ENCODE results near the gene DNAJC17. TPM values are rescaled to one million over a fixed set of nuclear protein-coding genes. Genes with fewer than 3 reads are reported as not detected.

DNAJC17 gene
- total RNA-seq, 1 experiment from 2014 or later = 39.3 TPM

DNA sequence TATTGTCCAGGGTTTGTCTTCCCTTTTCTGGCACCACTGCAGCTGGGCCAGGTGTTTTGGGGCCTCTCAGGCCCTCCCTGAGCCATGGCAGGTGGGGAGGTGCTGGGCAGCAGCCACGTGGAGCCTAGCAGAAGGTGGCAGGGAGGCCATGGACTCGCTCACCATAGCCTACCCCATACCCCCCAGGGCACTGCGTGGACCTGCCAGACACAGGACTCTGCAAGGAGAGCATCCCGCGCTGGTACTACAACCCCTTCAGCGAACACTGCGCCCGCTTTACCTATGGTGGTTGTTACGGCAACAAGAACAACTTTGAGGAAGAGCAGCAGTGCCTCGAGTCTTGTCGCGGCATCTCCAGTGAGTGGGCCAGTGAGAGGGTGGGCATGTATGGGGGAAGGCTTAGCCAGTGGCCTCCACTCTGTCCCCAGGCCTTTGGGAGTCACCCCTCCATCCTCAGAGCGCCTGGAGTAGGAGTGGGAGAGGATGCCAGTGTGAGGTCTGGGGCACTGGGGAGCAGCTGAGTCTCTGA is 48.5 kb upstream of the DNAJC17 start:
- CTCF ChIA-PET = no interaction called here
- intact Hi-C loops (cut with micrococcal nuclease; ENCODE audit: unreplicated experiment) = no loop called here

DNA sequence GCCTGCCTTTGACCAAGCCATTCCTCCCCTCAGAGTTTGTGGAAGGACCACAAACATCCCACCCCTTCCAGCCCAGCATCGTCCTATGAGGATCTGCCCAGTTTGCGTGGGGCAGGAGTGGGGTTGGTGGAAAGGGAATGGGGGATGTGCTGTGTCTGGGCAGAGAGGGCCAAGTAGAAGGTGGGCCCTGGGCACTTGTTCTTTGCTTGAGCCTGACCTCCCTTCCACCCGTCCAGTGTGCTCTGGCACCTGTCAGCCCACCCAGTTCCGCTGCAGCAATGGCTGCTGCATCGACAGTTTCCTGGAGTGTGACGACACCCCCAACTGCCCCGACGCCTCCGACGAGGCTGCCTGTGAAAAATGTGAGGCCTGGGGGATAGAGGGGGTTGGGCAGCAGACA is 46.9 kb upstream of the DNAJC17 start:
- in situ Hi-C loops (cut with HindIII; ENCODE audit: low pct_unique_long_range_greater_than_20kb, low sequenced_read_pairs) = no loop called here
- no peaks in the 10 kb centered on the region for H3K27me3 ChIP-seq (ENCODE audit: control insufficient read depth, insufficient read depth, low read length)

More for the DNA sequence above, 48.5 kb upstream of the DNAJC17 start:
- TF ChIP-seq TCF7L2 (IDR thresholded peaks at IDR 0.05; ENCODE audit: low read depth, low read length) (no peak), SIN3A (IDR thresholded peaks at IDR 0.05; ENCODE audit: borderline replicate concordance, insufficient read depth, low read depth, low read length) (no peak), POLR2AphosphoS5 (IDR thresholded peaks at IDR 0.05; ENCODE audit: low read depth, low read length) (no peak)
- TF ChIP-seq, protein P1, sequence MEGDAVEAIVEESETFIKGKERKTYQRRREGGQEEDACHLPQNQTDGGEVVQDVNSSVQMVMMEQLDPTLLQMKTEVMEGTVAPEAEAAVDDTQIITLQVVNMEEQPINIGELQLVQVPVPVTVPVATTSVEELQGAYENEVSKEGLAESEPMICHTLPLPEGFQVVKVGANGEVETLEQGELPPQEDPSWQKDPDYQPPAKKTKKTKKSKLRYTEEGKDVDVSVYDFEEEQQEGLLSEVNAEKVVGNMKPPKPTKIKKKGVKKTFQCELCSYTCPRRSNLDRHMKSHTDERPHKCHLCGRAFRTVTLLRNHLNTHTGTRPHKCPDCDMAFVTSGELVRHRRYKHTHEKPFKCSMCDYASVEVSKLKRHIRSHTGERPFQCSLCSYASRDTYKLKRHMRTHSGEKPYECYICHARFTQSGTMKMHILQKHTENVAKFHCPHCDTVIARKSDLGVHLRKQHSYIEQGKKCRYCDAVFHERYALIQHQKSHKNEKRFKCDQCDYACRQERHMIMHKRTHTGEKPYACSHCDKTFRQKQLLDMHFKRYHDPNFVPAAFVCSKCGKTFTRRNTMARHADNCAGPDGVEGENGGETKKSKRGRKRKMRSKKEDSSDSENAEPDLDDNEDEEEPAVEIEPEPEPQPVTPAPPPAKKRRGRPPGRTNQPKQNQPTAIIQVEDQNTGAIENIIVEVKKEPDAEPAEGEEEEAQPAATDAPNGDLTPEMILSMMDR (IDR thresholded peaks at IDR 0.05) = no peak
- TF ChIP-seq, protein P2, sequence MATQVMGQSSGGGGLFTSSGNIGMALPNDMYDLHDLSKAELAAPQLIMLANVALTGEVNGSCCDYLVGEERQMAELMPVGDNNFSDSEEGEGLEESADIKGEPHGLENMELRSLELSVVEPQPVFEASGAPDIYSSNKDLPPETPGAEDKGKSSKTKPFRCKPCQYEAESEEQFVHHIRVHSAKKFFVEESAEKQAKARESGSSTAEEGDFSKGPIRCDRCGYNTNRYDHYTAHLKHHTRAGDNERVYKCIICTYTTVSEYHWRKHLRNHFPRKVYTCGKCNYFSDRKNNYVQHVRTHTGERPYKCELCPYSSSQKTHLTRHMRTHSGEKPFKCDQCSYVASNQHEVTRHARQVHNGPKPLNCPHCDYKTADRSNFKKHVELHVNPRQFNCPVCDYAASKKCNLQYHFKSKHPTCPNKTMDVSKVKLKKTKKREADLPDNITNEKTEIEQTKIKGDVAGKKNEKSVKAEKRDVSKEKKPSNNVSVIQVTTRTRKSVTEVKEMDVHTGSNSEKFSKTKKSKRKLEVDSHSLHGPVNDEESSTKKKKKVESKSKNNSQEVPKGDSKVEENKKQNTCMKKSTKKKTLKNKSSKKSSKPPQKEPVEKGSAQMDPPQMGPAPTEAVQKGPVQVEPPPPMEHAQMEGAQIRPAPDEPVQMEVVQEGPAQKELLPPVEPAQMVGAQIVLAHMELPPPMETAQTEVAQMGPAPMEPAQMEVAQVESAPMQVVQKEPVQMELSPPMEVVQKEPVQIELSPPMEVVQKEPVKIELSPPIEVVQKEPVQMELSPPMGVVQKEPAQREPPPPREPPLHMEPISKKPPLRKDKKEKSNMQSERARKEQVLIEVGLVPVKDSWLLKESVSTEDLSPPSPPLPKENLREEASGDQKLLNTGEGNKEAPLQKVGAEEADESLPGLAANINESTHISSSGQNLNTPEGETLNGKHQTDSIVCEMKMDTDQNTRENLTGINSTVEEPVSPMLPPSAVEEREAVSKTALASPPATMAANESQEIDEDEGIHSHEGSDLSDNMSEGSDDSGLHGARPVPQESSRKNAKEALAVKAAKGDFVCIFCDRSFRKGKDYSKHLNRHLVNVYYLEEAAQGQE (IDR thresholded peaks at IDR 0.05; ENCODE audit: insufficient read depth in 1 of 2, low read depth in 2 of 2, low read length in 1 of 2) = no peak
- Histone ChIP-seq H3K9me3 (ENCODE audit: control insufficient read depth, insufficient read depth, low read depth, low read length) (no peaks in the 10 kb centered on the region), H3K27me3 (ENCODE audit: control insufficient read depth, insufficient read depth, low read length) (no peaks in the 10 kb centered on the region), H3K27ac (ENCODE audit: low read length) (no peak overlapping the region), H3K4me1 (ENCODE audit: control insufficient read depth, insufficient read depth, low read length) (peaks cover 9% of the 10 kb centered on the region; the same call in 1 of the 2 replicates), H3K36me3 (ENCODE audit: control insufficient read depth, insufficient read depth, low read length) (no peaks in the 10 kb centered on the region), H3K4me3 (ENCODE audit: low read depth in 2 of 2, low read length in 2 of 2) (no peak overlapping the region)
- in situ Hi-C loops (cut with HindIII; ENCODE audit: low pct_unique_long_range_greater_than_20kb, low sequenced_read_pairs) = no loop called here
- DNase-seq (ENCODE audit: low read depth, low spot score) (no peak), ATAC-seq (no peak)
- BruUV-seq (replicated peaks) = no TSS peak
- POLR2A ChIA-PET = no interaction called here

DNA sequence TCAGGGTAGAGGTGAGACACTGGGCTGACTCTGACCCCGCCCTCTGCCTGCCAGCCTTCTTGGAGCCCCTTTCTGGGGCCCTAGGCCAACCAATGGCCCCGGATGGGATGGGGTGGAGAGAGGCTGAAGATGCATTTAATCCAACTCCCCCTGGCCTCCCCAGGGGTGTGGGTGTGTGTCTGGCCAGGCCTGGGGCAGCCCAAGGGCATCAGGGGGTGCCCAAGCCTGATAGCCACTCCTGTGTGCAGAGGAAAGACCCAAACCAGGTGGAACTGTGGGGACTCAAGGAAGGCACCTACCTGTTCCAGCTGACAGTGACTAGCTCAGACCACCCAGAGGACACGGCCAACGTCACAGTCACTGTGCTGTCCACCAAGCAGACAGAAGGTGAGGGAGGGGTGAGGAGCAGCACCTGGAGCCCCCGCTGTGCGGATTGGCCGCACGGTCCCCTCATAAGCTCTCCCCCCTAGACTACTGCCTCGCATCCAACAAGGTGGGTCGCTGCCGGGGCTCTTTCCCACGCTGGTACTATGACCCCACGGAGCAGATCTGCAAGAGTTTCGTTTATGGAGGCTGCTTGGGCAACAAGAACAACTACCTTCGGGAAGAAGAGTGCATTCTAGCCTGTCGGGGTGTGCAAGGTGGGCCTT is 46.1 kb upstream of the DNAJC17 start:
- in situ Hi-C loops (cut with HindIII; ENCODE audit: low pct_unique_long_range_greater_than_20kb, low sequenced_read_pairs) (no loop called here), intact Hi-C loops (cut with micrococcal nuclease; ENCODE audit: unreplicated experiment) (no loop called here)
- BruUV-seq (replicated peaks) = no TSS peak
- H3K4me3 ChIP-seq (ENCODE audit: low read depth in 2 of 2, low read length in 2 of 2) = no peak overlapping the region
- ATAC-seq (no peak), DNase-seq (ENCODE audit: low read depth, low spot score) (no peak)
- no peak overlapping the region for H3K27ac ChIP-seq (ENCODE audit: low read length)
- H3K9me3 ChIP-seq (ENCODE audit: control insufficient read depth, insufficient read depth, low read depth, low read length) = no peaks in the 10 kb centered on the region
- peaks cover 9% of the 10 kb centered on the region; the same call in 1 of the 2 replicates for H3K4me1 ChIP-seq (ENCODE audit: control insufficient read depth, insufficient read depth, low read length)
- TF ChIP-seq POLR2AphosphoS5 (IDR thresholded peaks at IDR 0.05; ENCODE audit: low read depth, low read length) (no peak), SIN3A (IDR thresholded peaks at IDR 0.05; ENCODE audit: borderline replicate concordance, insufficient read depth, low read depth, low read length) (no peak), TCF7L2 (IDR thresholded peaks at IDR 0.05; ENCODE audit: low read depth, low read length) (no peak)
- TF ChIP-seq, protein P2 (IDR thresholded peaks at IDR 0.05; ENCODE audit: insufficient read depth in 1 of 2, low read depth in 2 of 2, low read length in 1 of 2) = no peak
- TF ChIP-seq, protein P1 (IDR thresholded peaks at IDR 0.05) = no peak
- ChIA-PET POLR2A (no interaction called here), CTCF (interaction anchor here (1.0 kb wide), 1 partner anchor 38 kb away, joined by 4 read pairs; no protein-coding TSS in a partner anchor)
- H3K27me3 ChIP-seq (ENCODE audit: control insufficient read depth, insufficient read depth, low read length) = no peaks in the 10 kb centered on the region
- H3K36me3 ChIP-seq (ENCODE audit: control insufficient read depth, insufficient read depth, low read length) = no peaks in the 10 kb centered on the region

More for the DNA sequence above, 46.9 kb upstream of the DNAJC17 start:
- DNase-seq (ENCODE audit: low read depth, low spot score) (no peak), ATAC-seq (no peak)
- H3K9me3 ChIP-seq (ENCODE audit: control insufficient read depth, insufficient read depth, low read depth, low read length) = no peaks in the 10 kb centered on the region
- no TSS peak for BruUV-seq (replicated peaks)
- POLR2A ChIA-PET = no interaction called here
- peaks cover 9% of the 10 kb centered on the region; the same call in 1 of the 2 replicates for H3K4me1 ChIP-seq (ENCODE audit: control insufficient read depth, insufficient read depth, low read length)
- no peak overlapping the region for H3K4me3 ChIP-seq (ENCODE audit: low read depth in 2 of 2, low read length in 2 of 2)
- no peak overlapping the region for H3K27ac ChIP-seq (ENCODE audit: low read length)
- intact Hi-C loops (cut with micrococcal nuclease; ENCODE audit: unreplicated experiment) = no loop called here
- CTCF ChIA-PET = interaction anchor here (1.0 kb wide), 1 partner anchor 38 kb away, joined by 4 read pairs; no protein-coding TSS in a partner anchor
- TF ChIP-seq SIN3A (IDR thresholded peaks at IDR 0.05; ENCODE audit: borderline replicate concordance, insufficient read depth, low read depth, low read length) (no peak), POLR2AphosphoS5 (IDR thresholded peaks at IDR 0.05; ENCODE audit: low read depth, low read length) (no peak)
- H3K36me3 ChIP-seq (ENCODE audit: control insufficient read depth, insufficient read depth, low read length) = no peaks in the 10 kb centered on the region
